Fibroblast of mammary gland (primary cell): ENCODE measurements around the gene TMEM154.

Source experiments
- DNase-seq: peaks from one replicate; pipeline ENCODE4 v3.0.0-alpha.2; 2010; ENCODE audit warnings: low read depth
- H3K4me3 ChIP-seq: 2 replicates; pipeline ENCODE4 v1.5.1; 2011; ENCODE audit warnings: low read depth, mild to moderate bottlenecking, low read length, moderate library complexity; ENCODE audit not compliant: control insufficient read depth
- TF ChIP-seq, protein P1 (sequence below): conservative IDR thresholded peaks from 2 replicates; pipeline ENCODE4 v1.5.1; 2011; ENCODE audit warnings: low read depth, low read length, inconsistent platforms; ENCODE audit not compliant: control insufficient read depth, insufficient read depth

The TMEM154 gene, protein sequence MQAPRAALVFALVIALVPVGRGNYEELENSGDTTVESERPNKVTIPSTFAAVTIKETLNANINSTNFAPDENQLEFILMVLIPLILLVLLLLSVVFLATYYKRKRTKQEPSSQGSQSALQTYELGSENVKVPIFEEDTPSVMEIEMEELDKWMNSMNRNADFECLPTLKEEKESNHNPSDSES

DNA sequence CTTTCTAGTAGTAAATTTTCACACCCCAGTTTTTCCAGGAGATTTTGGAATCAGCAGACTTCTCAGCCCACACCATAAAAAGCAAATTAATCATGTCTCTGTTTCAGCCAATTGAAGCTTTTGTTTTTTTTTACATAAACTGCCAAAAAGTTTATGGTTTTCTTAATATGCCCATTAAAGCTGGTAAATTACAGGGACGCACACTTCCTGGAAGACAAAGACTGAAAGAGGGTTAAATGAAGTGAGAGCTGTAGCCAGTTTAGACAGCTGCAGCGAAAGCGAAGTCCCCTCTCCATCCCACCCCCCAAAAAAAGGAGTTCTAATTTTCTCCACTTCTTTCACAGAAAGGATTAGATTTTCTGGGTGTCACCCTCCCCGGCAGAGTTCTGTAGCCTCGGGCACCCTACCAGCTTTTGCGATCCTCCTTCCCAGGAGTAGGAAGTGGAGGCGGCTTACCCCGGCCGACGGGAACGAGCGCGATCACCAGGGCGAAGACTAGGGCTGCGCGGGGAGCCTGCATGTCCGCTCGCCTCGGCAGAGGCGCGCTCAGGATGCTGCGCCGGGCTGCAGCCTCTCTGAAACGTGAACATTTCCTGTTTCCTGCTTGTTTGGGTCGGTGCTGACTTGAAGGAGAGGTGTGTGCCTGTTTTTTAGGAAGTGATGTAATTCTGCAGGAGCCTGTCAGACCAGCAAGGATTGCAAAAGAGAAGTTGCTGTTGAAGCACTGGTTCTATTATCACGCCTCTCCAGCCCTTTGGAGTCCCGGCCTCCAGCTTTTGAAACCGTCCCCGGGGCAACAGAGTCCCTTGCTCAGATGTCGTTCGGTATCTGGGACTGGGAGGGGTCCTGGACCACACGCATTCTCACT, at the start of gene TMEM154:
Gene TMEM154 (minus strand): TSS at position 584 of the 868 bp plus-strand sequence. CDS start 64 bp downstream, at position 520.
- TF ChIP-seq, protein P1, sequence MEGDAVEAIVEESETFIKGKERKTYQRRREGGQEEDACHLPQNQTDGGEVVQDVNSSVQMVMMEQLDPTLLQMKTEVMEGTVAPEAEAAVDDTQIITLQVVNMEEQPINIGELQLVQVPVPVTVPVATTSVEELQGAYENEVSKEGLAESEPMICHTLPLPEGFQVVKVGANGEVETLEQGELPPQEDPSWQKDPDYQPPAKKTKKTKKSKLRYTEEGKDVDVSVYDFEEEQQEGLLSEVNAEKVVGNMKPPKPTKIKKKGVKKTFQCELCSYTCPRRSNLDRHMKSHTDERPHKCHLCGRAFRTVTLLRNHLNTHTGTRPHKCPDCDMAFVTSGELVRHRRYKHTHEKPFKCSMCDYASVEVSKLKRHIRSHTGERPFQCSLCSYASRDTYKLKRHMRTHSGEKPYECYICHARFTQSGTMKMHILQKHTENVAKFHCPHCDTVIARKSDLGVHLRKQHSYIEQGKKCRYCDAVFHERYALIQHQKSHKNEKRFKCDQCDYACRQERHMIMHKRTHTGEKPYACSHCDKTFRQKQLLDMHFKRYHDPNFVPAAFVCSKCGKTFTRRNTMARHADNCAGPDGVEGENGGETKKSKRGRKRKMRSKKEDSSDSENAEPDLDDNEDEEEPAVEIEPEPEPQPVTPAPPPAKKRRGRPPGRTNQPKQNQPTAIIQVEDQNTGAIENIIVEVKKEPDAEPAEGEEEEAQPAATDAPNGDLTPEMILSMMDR, result no peak
- peak within 1 kb of the TSS; percentile 77 for H3K4me3 ChIP-seq

DNA sequence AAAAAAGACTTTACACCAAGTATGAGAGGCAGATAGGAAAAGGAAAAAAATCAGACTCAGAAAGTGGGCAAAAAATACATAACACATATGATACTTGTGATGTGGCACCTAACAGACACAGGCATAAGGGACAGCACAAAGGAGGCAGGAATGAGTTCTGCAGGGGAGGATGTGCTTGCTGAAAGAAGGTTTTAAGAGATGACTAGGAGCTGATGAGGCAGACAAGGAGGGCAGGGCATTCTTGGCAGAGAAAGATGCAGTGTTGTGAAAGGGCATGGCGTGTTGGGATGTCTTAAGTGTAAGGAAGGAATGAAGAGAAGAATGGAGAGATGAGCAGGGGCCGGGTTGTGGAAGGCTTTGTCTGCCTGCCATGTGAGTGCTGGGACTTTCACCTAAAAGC, 49.7 kb upstream of the TMEM154 start:
- no peak overlapping the region for H3K4me3 ChIP-seq
- TF ChIP-seq, protein P1, result no peak
- peak; percentile 77 for DNase-seq

More for the DNA sequence above, at the start of gene TMEM154:
- DNase-seq, result peak; percentile 82

DNA sequence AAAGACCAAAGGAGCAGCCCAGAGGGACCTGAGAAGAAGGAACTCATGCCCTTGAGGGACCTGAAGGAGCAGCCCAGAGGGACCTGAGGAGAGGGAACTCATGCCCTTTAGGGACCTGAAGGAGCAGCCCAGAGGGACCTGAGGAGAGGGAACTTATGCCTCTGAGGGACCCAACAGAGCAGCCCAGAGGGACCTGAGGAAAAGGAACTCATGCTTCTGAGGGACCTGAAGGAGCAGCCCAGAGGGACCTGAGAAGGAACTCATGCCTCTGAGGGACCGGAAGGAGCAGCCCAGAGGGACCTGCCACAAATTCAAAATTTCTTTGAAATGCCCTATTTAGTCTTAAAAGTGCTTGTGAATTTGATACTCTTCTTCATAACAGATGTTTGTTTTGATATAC, 48.5 kb upstream of the TMEM154 start:
- DNase-seq, result no peak
- H3K4me3 ChIP-seq, result no peak overlapping the region
- TF ChIP-seq, protein P1, result no peak

DNA sequence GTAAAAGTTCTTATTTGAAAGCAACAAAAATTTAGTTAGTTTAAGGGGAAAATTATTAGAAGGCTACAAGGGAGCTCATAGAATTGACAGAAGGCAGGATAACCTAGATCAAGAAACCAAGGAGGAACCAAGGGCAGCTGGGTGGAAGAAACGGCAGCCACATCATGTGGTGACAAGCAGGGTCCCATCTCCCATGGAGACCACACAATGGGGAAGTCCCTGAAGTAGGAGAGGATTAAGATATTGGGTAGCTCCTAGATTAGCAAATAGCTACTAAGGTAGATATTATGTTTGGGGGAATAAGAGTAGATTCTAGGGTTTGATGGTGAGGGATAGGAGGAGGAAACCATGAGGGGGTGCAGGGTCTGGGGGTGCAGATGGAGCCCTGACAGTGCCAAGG, 48.0 kb upstream of the TMEM154 start:
- no peak overlapping the region for H3K4me3 ChIP-seq
- TF ChIP-seq, protein P1, result no peak
- DNase-seq, result no peak

DNA sequence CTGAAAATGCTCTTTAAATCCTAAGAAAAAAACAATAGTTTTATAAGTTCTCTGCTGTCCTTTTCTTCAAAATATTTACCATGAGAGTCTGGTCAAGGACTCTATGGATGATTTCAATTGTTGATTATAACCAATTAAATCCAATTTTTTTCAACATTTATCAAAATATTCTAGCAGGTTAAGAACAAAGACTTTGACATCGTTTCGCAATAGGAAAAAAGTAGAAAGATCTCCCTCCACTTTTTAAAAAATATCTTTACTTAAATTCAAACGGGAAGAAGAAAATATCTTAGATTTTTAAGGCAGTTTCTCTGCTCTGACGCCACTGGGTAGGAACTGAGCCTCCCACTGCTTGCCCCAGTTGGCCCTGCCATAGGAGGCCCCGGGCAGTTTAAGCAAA, 44.7 kb upstream of the TMEM154 start:
- TF ChIP-seq, protein P1, result no peak
- H3K4me3 ChIP-seq, result no peak overlapping the region

DNA sequence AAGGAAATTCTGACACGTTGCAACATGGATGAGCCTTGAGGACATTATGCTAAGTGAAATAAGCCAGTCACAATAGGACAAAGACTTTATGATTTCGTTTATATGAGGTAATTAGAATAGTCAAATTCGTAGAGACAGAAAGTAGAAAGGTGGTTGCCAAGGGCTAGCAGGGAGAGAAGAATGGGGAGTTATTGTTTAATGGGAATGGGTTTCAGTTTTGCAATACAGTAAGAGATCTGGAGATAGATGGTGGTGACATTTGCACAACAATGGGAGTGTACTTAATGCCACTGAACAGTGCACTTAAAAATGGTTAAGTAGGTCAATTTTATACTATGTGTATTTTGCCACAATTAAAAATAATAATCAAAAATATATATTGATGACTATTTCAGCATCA, 43.4 kb upstream of the TMEM154 start:
- TF ChIP-seq, protein P1, result no peak
- H3K4me3 ChIP-seq, result no peak overlapping the region
- no peak for DNase-seq

More for the DNA sequence above, 44.7 kb upstream of the TMEM154 start:
- DNase-seq, result no peak
